ENCODE data around the gene KCNG2.
A peak's percentile ranks its signal among the peaks of the same experiment; 100 is the strongest.

KCNG2 gene

DNA sequence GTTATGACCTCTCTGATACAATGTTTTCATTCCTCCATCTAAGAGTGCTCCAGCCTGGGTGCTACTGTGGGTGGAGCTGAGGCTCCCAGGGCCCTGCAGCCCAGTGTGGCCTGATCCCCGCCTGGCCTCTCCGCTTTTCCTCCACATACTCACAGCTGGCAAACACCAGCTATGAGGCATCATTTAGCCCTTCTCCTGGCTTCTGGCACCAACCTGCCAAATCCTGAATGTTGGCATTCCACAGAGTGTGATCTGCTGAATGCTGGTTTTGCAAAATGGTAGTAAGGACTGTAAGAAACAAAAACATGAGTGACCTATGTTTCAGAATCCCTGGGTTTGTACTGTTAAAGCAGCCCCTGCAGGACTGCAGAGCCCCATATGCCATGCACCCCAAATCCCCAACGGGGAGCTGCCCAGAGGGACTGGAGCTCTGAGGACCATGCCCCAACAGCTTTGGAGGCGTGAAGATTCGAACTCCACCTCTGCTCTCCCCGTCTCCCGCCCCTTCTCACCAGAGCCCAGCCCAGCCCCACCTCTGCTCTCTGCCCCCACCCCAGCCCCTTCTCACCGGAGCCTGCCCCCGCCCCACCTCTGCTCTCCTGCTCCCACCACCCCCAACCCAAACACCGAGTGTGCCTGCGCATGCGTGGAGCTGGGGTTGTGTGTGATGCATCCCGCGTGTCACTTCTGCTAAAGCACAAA, 149.5 kb downstream of the KCNG2 start:
- Histone ChIP-seq H3F3A (ENCODE audit: low read depth) (no peaks in the 10 kb centered on the region), H2AFZ (ENCODE audit: low read length) (no peak overlapping the region), H3K9me2 (replicated peaks; ENCODE audit: low read depth, low read length) (no peaks in the 10 kb centered on the region), H3K9me3 (ENCODE audit: insufficient read depth, low read depth, low read length) (no peaks in the 10 kb centered on the region), H3K36me3 (ENCODE audit: insufficient read depth, low read length) (peaks cover under 1% of the 10 kb centered on the region; the same call in 1 of the 2 replicates), H3K4me2 (ENCODE audit: low read depth, low read length, poor library complexity, severe bottlenecking) (peak overlapping the region; percentile 92), H3K9ac (ENCODE audit: low read depth, low read length, poor library complexity, severe bottlenecking) (no peak overlapping the region), H3K27me3 (ENCODE audit: insufficient read depth, low read length, poor library complexity, severe bottlenecking) (no peaks in the 10 kb centered on the region), H3K79me2 (ENCODE audit: insufficient read depth, low read length) (peaks cover 64% of the 10 kb centered on the region), H3K4me1 (ENCODE audit: insufficient read depth, low read length, poor library complexity, severe bottlenecking) (peaks cover 45% of the 10 kb centered on the region), H4K20me1 (ENCODE audit: insufficient read depth, low read length, poor library complexity, severe bottlenecking) (peaks cover 21% of the 10 kb centered on the region), H3K4me3 (ENCODE audit: low read length, poor library complexity, severe bottlenecking) (no peak overlapping the region)
- TF ChIP-seq EZH2phosphoT487 (IDR thresholded peaks at IDR 0.05; ENCODE audit: borderline replicate concordance), result no peak
- TF ChIP-seq, protein P1, sequence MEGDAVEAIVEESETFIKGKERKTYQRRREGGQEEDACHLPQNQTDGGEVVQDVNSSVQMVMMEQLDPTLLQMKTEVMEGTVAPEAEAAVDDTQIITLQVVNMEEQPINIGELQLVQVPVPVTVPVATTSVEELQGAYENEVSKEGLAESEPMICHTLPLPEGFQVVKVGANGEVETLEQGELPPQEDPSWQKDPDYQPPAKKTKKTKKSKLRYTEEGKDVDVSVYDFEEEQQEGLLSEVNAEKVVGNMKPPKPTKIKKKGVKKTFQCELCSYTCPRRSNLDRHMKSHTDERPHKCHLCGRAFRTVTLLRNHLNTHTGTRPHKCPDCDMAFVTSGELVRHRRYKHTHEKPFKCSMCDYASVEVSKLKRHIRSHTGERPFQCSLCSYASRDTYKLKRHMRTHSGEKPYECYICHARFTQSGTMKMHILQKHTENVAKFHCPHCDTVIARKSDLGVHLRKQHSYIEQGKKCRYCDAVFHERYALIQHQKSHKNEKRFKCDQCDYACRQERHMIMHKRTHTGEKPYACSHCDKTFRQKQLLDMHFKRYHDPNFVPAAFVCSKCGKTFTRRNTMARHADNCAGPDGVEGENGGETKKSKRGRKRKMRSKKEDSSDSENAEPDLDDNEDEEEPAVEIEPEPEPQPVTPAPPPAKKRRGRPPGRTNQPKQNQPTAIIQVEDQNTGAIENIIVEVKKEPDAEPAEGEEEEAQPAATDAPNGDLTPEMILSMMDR (conservative IDR thresholded peaks at IDR 0.05; ENCODE audit: low read length), result no peak

GRCh38 chr18:79947881-79948610, 150.3 kb downstream of the KCNG2 start:
- Histone ChIP-seq H4K20me1 (ENCODE audit: insufficient read depth, low read length, poor library complexity, severe bottlenecking) (peaks cover 21% of the 10 kb centered on the region), H3K4me2 (ENCODE audit: low read depth, low read length, poor library complexity, severe bottlenecking) (peak overlapping the region; percentile 92)

GRCh38 chr18:79948719-79949411, 151.1 kb downstream of the KCNG2 start:
- H3F3A ChIP-seq (ENCODE audit: low read depth), result no peaks in the 10 kb centered on the region; the same call in 1 of the 2 replicates
- H3K4me1 ChIP-seq (ENCODE audit: insufficient read depth, low read length, poor library complexity, severe bottlenecking), result peaks cover 45% of the 10 kb centered on the region
- no peaks in the 10 kb centered on the region for H3K9me2 ChIP-seq (replicated peaks; ENCODE audit: low read depth, low read length)
- peak overlapping the region; percentile 92 for H3K4me2 ChIP-seq (ENCODE audit: low read depth, low read length, poor library complexity, severe bottlenecking)
- H2AFZ ChIP-seq (ENCODE audit: low read length), result no peak overlapping the region
- no peaks in the 10 kb centered on the region for H3K36me3 ChIP-seq (ENCODE audit: insufficient read depth, low read length)
- no peaks in the 10 kb centered on the region for H3K9me3 ChIP-seq (ENCODE audit: insufficient read depth, low read depth, low read length)
- H4K20me1 ChIP-seq (ENCODE audit: insufficient read depth, low read length, poor library complexity, severe bottlenecking), result peaks cover 21% of the 10 kb centered on the region
- TF ChIP-seq, protein P1 (conservative IDR thresholded peaks at IDR 0.05; ENCODE audit: low read length), result no peak
- TF ChIP-seq EZH2phosphoT487 (IDR thresholded peaks at IDR 0.05; ENCODE audit: borderline replicate concordance), result no peak
- H3K9ac ChIP-seq (ENCODE audit: low read depth, low read length, poor library complexity, severe bottlenecking), result peak overlapping the region; percentile 65
- H3K27me3 ChIP-seq (ENCODE audit: insufficient read depth, low read length, poor library complexity, severe bottlenecking), result no peaks in the 10 kb centered on the region
- peaks cover 64% of the 10 kb centered on the region for H3K79me2 ChIP-seq (ENCODE audit: insufficient read depth, low read length)
- H3K4me3 ChIP-seq (ENCODE audit: low read length, poor library complexity, severe bottlenecking), result peak overlapping the region; percentile 83

More at GRCh38 chr18:79947881-79948610, 150.3 kb downstream of the KCNG2 start:
- H3K9me3 ChIP-seq (ENCODE audit: insufficient read depth, low read depth, low read length), result no peaks in the 10 kb centered on the region
- no peaks in the 10 kb centered on the region; the same call in 1 of the 2 replicates for H3K36me3 ChIP-seq (ENCODE audit: insufficient read depth, low read length)
- H3K9ac ChIP-seq (ENCODE audit: low read depth, low read length, poor library complexity, severe bottlenecking), result no peak overlapping the region
- peaks cover 64% of the 10 kb centered on the region for H3K79me2 ChIP-seq (ENCODE audit: insufficient read depth, low read length)
- no peak overlapping the region for H2AFZ ChIP-seq (ENCODE audit: low read length)
- H3K27me3 ChIP-seq (ENCODE audit: insufficient read depth, low read length, poor library complexity, severe bottlenecking), result no peaks in the 10 kb centered on the region
- H3F3A ChIP-seq (ENCODE audit: low read depth), result no peaks in the 10 kb centered on the region
- TF ChIP-seq, protein P1 (conservative IDR thresholded peaks at IDR 0.05; ENCODE audit: low read length), result no peak
- TF ChIP-seq EZH2phosphoT487 (IDR thresholded peaks at IDR 0.05; ENCODE audit: borderline replicate concordance), result no peak
- H3K9me2 ChIP-seq (replicated peaks; ENCODE audit: low read depth, low read length), result no peaks in the 10 kb centered on the region
- peaks cover 45% of the 10 kb centered on the region for H3K4me1 ChIP-seq (ENCODE audit: insufficient read depth, low read length, poor library complexity, severe bottlenecking)
- peak overlapping the region; percentile 83 for H3K4me3 ChIP-seq (ENCODE audit: low read length, poor library complexity, severe bottlenecking)

All from Loucy (cell line).